Retina (tissue), 1 donor: ENCODE data around the gene KLC4.

ENCODE experiments used
- DNase-seq: peaks from one replicate; pipeline ENCODE4 v3.0.0-alpha.2; 2016

Gene KLC4

GRCh38 chr6:43059168-43060033 is at the start of gene KLC4, which contains the start of gene MRPL2:
KLC4 (plus strand) TSS chr6:43059631; CDS start chr6:43061336, 1,705 bp downstream.
MRPL2 (minus strand) TSS chr6:43059434; CDS start chr6:43059381, 53 bp downstream.
- DNase-seq = peak; percentile 96

GRCh38 chr6:43011207-43011606 is 48.2 kb upstream of the KLC4 start:
- DNase-seq = no peak

GRCh38 chr6:43012364-43012763 is 47.1 kb upstream of the KLC4 start:
- DNase-seq = no peak

GRCh38 chr6:43013097-43013842 is 46.2 kb upstream of the KLC4 start:
- no peak for DNase-seq

GRCh38 chr6:43013843-43014433 is 45.5 kb upstream of the KLC4 start, which contains the start of the genes KLHDC3 and MEA1:
KLHDC3 (plus strand) TSS chr6:43014249; CDS start chr6:43017193, 2,944 bp downstream.
MEA1 (minus strand) TSS chr6:43013946; CDS start chr6:43013813, 133 bp downstream.
- DNase-seq = peak; percentile 98

- no peak for DNase-seq
Measured at GRCh38 chr6:43014434-43014909, 45.0 kb upstream of the KLC4 start.

GRCh38 chr6:43016176-43016942 is 43.1 kb upstream of the KLC4 start:
- DNase-seq = no peak

- DNase-seq = no peak
Measured at GRCh38 chr6:43016943-43017334, 42.5 kb upstream of the KLC4 start.

GRCh38 chr6:43019152-43019551 is 40.3 kb upstream of the KLC4 start:
- DNase-seq = no peak

- DNase-seq = no peak
Measured at GRCh38 chr6:43020052-43020705, 39.3 kb upstream of the KLC4 start.

- no peak for DNase-seq
Measured at GRCh38 chr6:43020847-43021246, 38.6 kb upstream of the KLC4 start.

GRCh38 chr6:43021270-43022047 is 38.0 kb upstream of the KLC4 start, which contains the start of gene RRP36:
RRP36 (plus strand) TSS chr6:43021623; CDS start chr6:43021655, 32 bp downstream.
- peak; percentile 80 for DNase-seq

GRCh38 chr6:43024436-43024835 is 35.0 kb upstream of the KLC4 start:
- no peak for DNase-seq

- DNase-seq = no peak
Measured at GRCh38 chr6:43026365-43026764, 33.1 kb upstream of the KLC4 start.

GRCh38 chr6:43029120-43029519 is 30.3 kb upstream of the KLC4 start:
- DNase-seq = no peak

GRCh38 chr6:43032326-43032725 is 27.1 kb upstream of the KLC4 start:
- no peak for DNase-seq

GRCh38 chr6:43033496-43034189 is 25.8 kb upstream of the KLC4 start:
- DNase-seq = no peak

- DNase-seq = no peak
Measured at GRCh38 chr6:43034190-43034525, 25.3 kb upstream of the KLC4 start.

- no peak for DNase-seq
Measured at GRCh38 chr6:43035495-43036194, 23.8 kb upstream of the KLC4 start.

GRCh38 chr6:43036712-43037111 is 22.7 kb upstream of the KLC4 start:
- no peak for DNase-seq
